K562 (cell line): ENCODE data around the gene MBD5. TPM values are rescaled to one million over a fixed set of nuclear protein-coding genes. Genes with fewer than 3 reads are reported as not detected.

Experiments
- BRD4 ChIP-seq: fragments of 200-600 bp; sonication (generic); IDR thresholded peaks from 2 replicates; pipeline ENCODE4 v1.6.1; 2017; ENCODE audit warnings: inconsistent platforms
- CTCF ChIP-seq, 3 experiments: IDR thresholded peaks in 2 of 3; conservative IDR thresholded peaks in 1 of 3; 2 replicates each; pipeline ENCODE4 v1.5.1; 2011 to 2012; ENCODE audit warnings: low read length in 3 of 3, mild to moderate bottlenecking in 3 of 3, control low read depth in 2 of 3, improper control_type of control experiment in 1 of 3, inconsistent platforms in 1 of 3, low read depth in 1 of 3, mixed read lengths in 1 of 3, moderate library complexity in 1 of 3; ENCODE audit not compliant: insufficient read depth in 2 of 3
- DMBX1 ChIP-seq: fragments of 250-450 bp; sonication (Bioruptor Pico); IDR thresholded peaks from 2 replicates; pipeline ENCODE4 v1.8.0; 2022; ENCODE audit warnings: inconsistent platforms, mild to moderate bottlenecking, moderate library complexity, borderline replicate concordance
- E2F1 ChIP-seq: sonication (generic); formaldehyde crosslinking; IDR thresholded peaks from 2 replicates; pipeline ENCODE4 v1.8.1; 2023; ENCODE audit warnings: mild to moderate bottlenecking, missing genetic modification reagents, moderate library complexity
- ERF ChIP-seq: fragments of 450-650 bp; formaldehyde crosslinking; IDR thresholded peaks from 2 replicates; pipeline ENCODE4 v1.4.0; 2020; ENCODE audit warnings: mild to moderate bottlenecking, mixed read lengths
- FOXA3 ChIP-seq, 2 experiments: fragments of 450-650 bp in 1 of 2; sonication (generic) in 1 of 2; formaldehyde crosslinking; IDR thresholded peaks in 1 of 2; conservative IDR thresholded peaks in 1 of 2; 2 replicates each; pipeline versions ENCODE4 v1.4.0 to v1.8.0; 2020 to 2022; ENCODE audit warnings: mild to moderate bottlenecking in 2 of 2, missing genetic modification reagents in 1 of 2
- GMEB1 ChIP-seq: fragments of 250-450 bp; sonication (Bioruptor Pico); IDR thresholded peaks from 2 replicates; pipeline ENCODE4 v1.4.0; 2020; ENCODE audit warnings: mild to moderate bottlenecking
- GTF2F1 ChIP-seq: IDR thresholded peaks from 2 replicates; pipeline ENCODE4 v1.6.1; 2011; ENCODE audit warnings: low read depth, low read length, improper control_type of control experiment
- HIVEP1 ChIP-seq: fragments of 250-450 bp; sonication (Bioruptor Pico); IDR thresholded peaks from 2 replicates; pipeline ENCODE4 v1.4.0; 2020; ENCODE audit warnings: mild to moderate bottlenecking
- MYBL2 ChIP-seq, 2 experiments: fragments of 450-650 bp in 1 of 2; sonication (generic) in 1 of 2; formaldehyde crosslinking in 1 of 2; IDR thresholded peaks; 2 replicates each; pipeline versions ENCODE4 v1.6.1 to v1.8.1; 2017 to 2022; ENCODE audit warnings: borderline replicate concordance in 1 of 2, inconsistent platforms in 1 of 2, low read depth in 1 of 2, mild to moderate bottlenecking in 1 of 2, missing genetic modification reagents in 1 of 2, moderate library complexity in 1 of 2
- NFRKB ChIP-seq: fragments of 450-650 bp; IDR thresholded peaks from 2 replicates; pipeline ENCODE4 v1.6.1; 2016; ENCODE audit warnings: low read depth
- OTX1 ChIP-seq: fragments of 450-650 bp; formaldehyde crosslinking; IDR thresholded peaks from 2 replicates; pipeline ENCODE4 v1.4.0; 2022; ENCODE audit warnings: mild to moderate bottlenecking
- SIN3A ChIP-seq, 2 experiments: fragments of 150-350 bp in 1 of 2; IDR thresholded peaks; 2 replicates each; pipeline ENCODE4 v1.6.1; 2011 to 2016; ENCODE audit warnings: borderline replicate concordance in 2 of 2, low read depth in 2 of 2, low read length in 2 of 2, mild to moderate bottlenecking in 2 of 2, moderate library complexity in 2 of 2; ENCODE audit not compliant: control insufficient read depth in 1 of 2
- SMARCC2 ChIP-seq: fragments of 450-650 bp; IDR thresholded peaks from 2 replicates; pipeline ENCODE4 v1.6.1; 2017; ENCODE audit warnings: antibody characterized with exemption, moderate library complexity, mild to moderate bottlenecking, low read depth
- TARDBP ChIP-seq: fragments of 450-650 bp; IDR thresholded peaks from 2 replicates; pipeline ENCODE4 v1.6.1; 2016
- ZBTB2 ChIP-seq: fragments of 450-650 bp; IDR thresholded peaks from 2 replicates; pipeline ENCODE4 v1.6.1; 2016; ENCODE audit warnings: antibody characterized with exemption
- ZBTB26 ChIP-seq: fragments of 450-650 bp; formaldehyde crosslinking; IDR thresholded peaks from 2 replicates; pipeline ENCODE4 v1.4.0; 2022; ENCODE audit warnings: missing genetic modification characterization
- ZFX ChIP-seq: sonication (generic); formaldehyde crosslinking; IDR thresholded peaks from 2 replicates; pipeline ENCODE4 v1.8.0; 2022; ENCODE audit warnings: mild to moderate bottlenecking, missing genetic modification reagents, moderate library complexity
- ZNF347 ChIP-seq: fragments of 450-650 bp; formaldehyde crosslinking; IDR thresholded peaks from 2 replicates; pipeline ENCODE4 v1.4.0; 2020; ENCODE audit warnings: low read depth, mild to moderate bottlenecking, moderate library complexity
- ZNF431 ChIP-seq: sonication (generic); formaldehyde crosslinking; IDR thresholded peaks from 2 replicates; pipeline ENCODE4 v1.8.0; 2022; ENCODE audit warnings: mild to moderate bottlenecking, missing genetic modification reagents
- ZNF830 ChIP-seq: fragments of 250-450 bp; sonication (Bioruptor Pico); IDR thresholded peaks from 2 replicates; pipeline ENCODE4 v1.5.0; 2021; ENCODE audit warnings: mild to moderate bottlenecking
- polyA plus RNA-seq, 8 experiments: library from polyadenylated mRNA; depleted of rRNA in 4 of 8; stranded (reverse) in 5 of 8; unstranded in 3 of 8; fragments of >200 nt; fragmentation: Nextera tagmentation in 2 of 8; fragmentation: Illumina TruSeq in 1 of 8; extraction: Ambion mirVana in 2 of 8; extraction: Trizol in 1 of 8; gene quantifications; 2 replicates each; pipeline versions ENCODE4 v1.2.1 to v1.2.3, GENCODE V29; 2011 to 2014; ENCODE audit warnings: inconsistent platforms in 1 of 8, missing spikeins in 1 of 8
- total RNA-seq, 7 experiments: library from RNA; depleted of rRNA in 6 of 7; stranded (reverse); fragments of >200 nt in 6 of 7; fragmentation: Illumina TruSeq in 2 of 7; extraction: Trizol in 2 of 7; gene quantifications; 2 replicates each; pipeline versions ENCODE4 v1.2.1 to v1.2.3, GENCODE V29; 2011 to 2021; ENCODE audit warnings: low replicate concordance in 1 of 7

MBD5 gene
- total and polyA plus RNA-seq, 9 of the 15 experiments (the other 6 are each of a cell fraction or from before 2014, with no cell fraction given), result 3.4 to 14.5 (median 9.0) TPM

GRCh38 chr2:148509288-148509902 is 488.5 kb downstream of the MBD5 start (continued):
- TF ChIP-seq ZNF830 (CRISPR knock-in tag) (no peak), OTX1 (CRISPR knock-in tag) (no peak), ZNF431 (no peak), HIVEP1 (no peak), GMEB1 (CRISPR knock-in tag) (no peak), BRD4 (no peak), FOXA3 (CRISPR knock-in tag; conservative IDR thresholded peaks at IDR 0.05 in 1 of 2, IDR thresholded peaks at IDR 0.05 in 1 of 2) (no peak), ZBTB2 (no peak), CTCF (IDR thresholded peaks at IDR 0.05 in 2 of 3, conservative IDR thresholded peaks at IDR 0.05 in 1 of 3; ENCODE audit: insufficient read depth in 2 of 3, low read depth in 1 of 3, low read length in 3 of 3) (peak; percentile 88 to 94 (median 91)), ZNF347 (CRISPR knock-in tag) (no peak), E2F1 (no peak), NFRKB (no peak), SMARCC2 (no peak), GTF2F1 (no peak), DMBX1 (CRISPR knock-in tag) (peak; percentile 19; the same call in 1 of the 2 replicates), ZFX (CRISPR knock-in tag) (no peak; the same call in 1 of the 2 replicates), SIN3A (IDR thresholded peaks at IDR 0.05; ENCODE audit: borderline replicate concordance in 2 of 2, control insufficient read depth in 1 of 2, low read depth in 2 of 2, low read length in 2 of 2) (no peak), ERF (CRISPR knock-in tag) (no peak), MYBL2 (IDR thresholded peaks at IDR 0.05; ENCODE audit: low read depth) (no peak), MYBL2 (CRISPR knock-in tag; IDR thresholded peaks at IDR 0.05; ENCODE audit: borderline replicate concordance) (no peak), TARDBP (no peak), ZBTB26 (CRISPR knock-in tag) (no peak)
